DND-41 (cell line): Measurements from ENCODE around the gene POLR3A.

ENCODE experiments used
- ATAC-seq: fragments of 200-7000 bp; cut with Tn5 transposase; 3 replicates; pipeline ENCODE4 v1.9.1; 2021; ENCODE audit warnings: low read depth; ENCODE audit not compliant: insufficient read depth
- DNase-seq: peaks from one replicate; pipeline ENCODE4 v3.0.0-alpha.2; 2020
- H2AFZ ChIP-seq: 2 replicates; pipeline ENCODE4 v1.6.0; 2012; ENCODE audit warnings: low read depth, low read length
- H3K27ac ChIP-seq: 2 replicates; pipeline ENCODE4 v1.5.1; 2012; ENCODE audit warnings: low read length, inconsistent platforms
- H3K27me3 ChIP-seq: fragments of 200-600 bp; sonication (generic); 2 replicates; pipeline ENCODE4 v1.6.0; 2012; ENCODE audit warnings: low read length, mild to moderate bottlenecking, inconsistent platforms; ENCODE audit not compliant: insufficient read depth, poor library complexity
- H3K36me3 ChIP-seq: 2 replicates; pipeline ENCODE4 v1.5.1; 2012; ENCODE audit warnings: low read length, inconsistent platforms; ENCODE audit not compliant: insufficient read depth
- H3K4me1 ChIP-seq: 2 replicates; pipeline ENCODE4 v1.5.1; 2012; ENCODE audit warnings: mild to moderate bottlenecking, low read length; ENCODE audit not compliant: insufficient read depth
- H3K4me2 ChIP-seq: 2 replicates; pipeline ENCODE4 v1.6.0; 2012; ENCODE audit warnings: mild to moderate bottlenecking, moderate library complexity, low read length, inconsistent platforms; ENCODE audit not compliant: insufficient read depth
- H3K4me3 ChIP-seq, 2 experiments: fragments of 200-600 bp in 1 of 2; shearing (Covaris generic) in 1 of 2; 2 replicates each; pipeline ENCODE4 v1.5.1; 2012 to 2016; ENCODE audit warnings: inconsistent platforms in 2 of 2, low read length in 2 of 2, mild to moderate bottlenecking in 2 of 2, low read depth in 1 of 2, moderate library complexity in 1 of 2
- H3K79me2 ChIP-seq: 2 replicates; pipeline ENCODE4 v1.6.0; 2012; ENCODE audit warnings: low read length, inconsistent platforms; ENCODE audit not compliant: insufficient read depth
- H3K9ac ChIP-seq: 2 replicates; pipeline ENCODE4 v1.6.0; 2012; ENCODE audit warnings: low read depth, mild to moderate bottlenecking, inconsistent platforms, low read length, moderate library complexity
- H3K9me3 ChIP-seq: 2 replicates; pipeline ENCODE4 v1.5.1; 2012; ENCODE audit warnings: low read length, moderate library complexity, mild to moderate bottlenecking, inconsistent platforms; ENCODE audit not compliant: insufficient read depth, severe bottlenecking
- H4K20me1 ChIP-seq: 2 replicates; pipeline ENCODE4 v1.6.0; 2012; ENCODE audit warnings: low read length; ENCODE audit not compliant: insufficient read depth
- CTCF ChIP-seq: IDR thresholded peaks from 2 replicates; pipeline ENCODE4 v1.5.1; 2012; ENCODE audit warnings: borderline replicate concordance, low read length, moderate library complexity, mild to moderate bottlenecking; ENCODE audit not compliant: poor library complexity, severe bottlenecking; ENCODE audit errors: extremely low read depth
- EZH2 ChIP-seq: IDR thresholded peaks from 3 replicates; pipeline ENCODE4 v1.6.1; 2012; ENCODE audit warnings: borderline replicate concordance, low read depth, mild to moderate bottlenecking, moderate library complexity, low read length, inconsistent platforms; ENCODE audit not compliant: severe bottlenecking

The POLR3A gene

GRCh38 chr10:78039743-78040142 lies 10.4 kb upstream of the POLR3A start:
- Histone ChIP-seq H3K9me3 (no peaks in the 10 kb centered on the region), H3K9ac (no peak overlapping the region), H3K4me2 (peak overlapping the region; percentile 8; the same call in 1 of the 2 replicates), H3K27ac (no peak overlapping the region), H3K79me2 (peaks cover 60% of the 10 kb centered on the region), H3K36me3 (peaks cover 81% of the 10 kb centered on the region), H3K4me3 (no peak overlapping the region), H4K20me1 (peaks cover 81% of the 10 kb centered on the region), H3K4me1 (peaks cover 43% of the 10 kb centered on the region), H2AFZ (no peak overlapping the region), H3K27me3 (no peaks in the 10 kb centered on the region)
- ATAC-seq: no peak
- DNase-seq: no peak
- no peak for TF ChIP-seq CTCF
- TF ChIP-seq EZH2: no peak

- no peak for TF ChIP-seq EZH2
- TF ChIP-seq CTCF: no peak
- H3K27ac ChIP-seq: no peak overlapping the region
- H3K4me2 ChIP-seq: peak overlapping the region; percentile 90; the same call in 1 of the 2 replicates
- H3K27me3 ChIP-seq: no peaks in the 10 kb centered on the region
- H4K20me1 ChIP-seq: peaks cover 81% of the 10 kb centered on the region
- H3K4me3 ChIP-seq: no peak overlapping the region
- peaks cover 85% of the 10 kb centered on the region for H3K36me3 ChIP-seq
- no peaks in the 10 kb centered on the region for H3K9me3 ChIP-seq
- ATAC-seq (no peak), DNase-seq (no peak)
- H3K79me2 ChIP-seq: peaks cover 67% of the 10 kb centered on the region
- no peak overlapping the region for H2AFZ ChIP-seq
- 0 out of 2 replicates have a peak overlapping the region, but pooled peaks have one; percentile 8 for H3K9ac ChIP-seq
- peaks cover 47% of the 10 kb centered on the region for H3K4me1 ChIP-seq
These were observed 9.7 kb upstream of the POLR3A start for GRCh38 chr10:78038791-78039547.

DNA sequence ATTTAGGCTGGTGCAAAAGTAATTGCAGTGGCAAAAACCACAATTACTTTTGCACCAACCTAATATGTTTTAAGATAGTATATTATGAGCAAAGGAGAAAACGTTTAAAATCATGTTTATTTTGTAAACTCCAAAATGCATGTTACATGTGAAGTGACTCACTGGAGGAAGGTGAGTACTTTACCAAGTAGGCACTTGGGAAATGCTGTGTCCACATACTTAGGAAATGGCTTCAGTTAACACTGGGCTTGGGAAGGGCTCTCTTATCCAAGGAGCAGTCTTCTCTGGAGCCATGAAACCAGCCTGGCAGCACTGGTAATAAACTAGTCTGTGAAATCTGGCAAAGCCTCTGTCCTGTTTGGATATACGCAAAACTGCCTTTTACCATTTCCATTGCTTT lies 8.8 kb upstream of the POLR3A start:
- H3K4me3 ChIP-seq: no peak overlapping the region
- no peak overlapping the region for H3K9ac ChIP-seq
- H3K4me1 ChIP-seq: peaks cover 48% of the 10 kb centered on the region
- H3K27ac ChIP-seq: no peak overlapping the region
- H3K4me2 ChIP-seq: peak overlapping the region; percentile 90; the same call in 1 of the 2 replicates
- no peak overlapping the region for H2AFZ ChIP-seq
- DNase-seq: no peak
- peaks cover 85% of the 10 kb centered on the region for H3K36me3 ChIP-seq
- no peak for ATAC-seq
- no peaks in the 10 kb centered on the region for H3K9me3 ChIP-seq
- H4K20me1 ChIP-seq: peaks cover 81% of the 10 kb centered on the region
- no peaks in the 10 kb centered on the region for H3K27me3 ChIP-seq
- H3K79me2 ChIP-seq: peaks cover 71% of the 10 kb centered on the region
- TF ChIP-seq EZH2 (no peak), CTCF (no peak)
